K562 (cell line): ENCODE measurements around the gene ANKRD60. TPM values are rescaled to one million over a fixed set of nuclear protein-coding genes. Genes with fewer than 3 reads are reported as not detected.
A peak's percentile ranks its signal among the peaks of the same experiment; 100 is the strongest.

Source experiments
- CTBP1 ChIP-seq: fragments of 450-650 bp; IDR thresholded peaks from 2 replicates; pipeline ENCODE4 v1.6.1; 2016; ENCODE audit warnings: borderline replicate concordance
- HLTF ChIP-seq: fragments of 450-650 bp; IDR thresholded peaks from 2 replicates; pipeline ENCODE4 v1.6.1; 2016
- JUN ChIP-seq, 2 experiments: sonication (generic) in 1 of 2; formaldehyde crosslinking in 1 of 2; IDR thresholded peaks; 2 replicates each; pipeline versions ENCODE4 v1.6.1 to v1.8.0; 2012 to 2022; ENCODE audit warnings: borderline replicate concordance in 2 of 2, mild to moderate bottlenecking in 2 of 2, improper control_type of control experiment in 1 of 2, low read depth in 1 of 2, low read length in 1 of 2, missing genetic modification reagents in 1 of 2
- TEAD1 ChIP-seq, 2 experiments: fragments of 450-650 bp in 1 of 2; sonication (generic) in 1 of 2; formaldehyde crosslinking; IDR thresholded peaks; 2 replicates each; pipeline versions ENCODE4 v1.4.0 to v1.8.0; 2020 to 2022; ENCODE audit warnings: mild to moderate bottlenecking in 2 of 2, missing genetic modification reagents in 1 of 2
- ZNF3 ChIP-seq: fragments of 250-450 bp; sonication (Bioruptor Pico); IDR thresholded peaks from 2 replicates; pipeline ENCODE4 v1.5.0; 2021; ENCODE audit warnings: mild to moderate bottlenecking, moderate library complexity
- polyA plus RNA-seq, 8 experiments: library from polyadenylated mRNA; depleted of rRNA in 4 of 8; stranded (reverse) in 5 of 8; unstranded in 3 of 8; fragments of >200 nt; fragmentation: Nextera tagmentation in 2 of 8; fragmentation: Illumina TruSeq in 1 of 8; extraction: Ambion mirVana in 2 of 8; extraction: Trizol in 1 of 8; gene quantifications; 2 replicates each; pipeline versions ENCODE4 v1.2.1 to v1.2.3, GENCODE V29; 2011 to 2014; ENCODE audit warnings: inconsistent platforms in 1 of 8, missing spikeins in 1 of 8
- total RNA-seq, 7 experiments: library from RNA; depleted of rRNA in 6 of 7; stranded (reverse); fragments of >200 nt in 6 of 7; fragmentation: Illumina TruSeq in 2 of 7; extraction: Trizol in 2 of 7; gene quantifications; 2 replicates each; pipeline versions ENCODE4 v1.2.1 to v1.2.3, GENCODE V29; 2011 to 2021; ENCODE audit warnings: low replicate concordance in 1 of 7
- TF ChIP-seq, protein P1 (sequence below), 3 experiments: fragments of 200-800 bp in 1 of 3; fragments of 250-450 bp in 1 of 3; fragments of 450-650 bp in 1 of 3; sonication (Bioruptor Pico) in 1 of 3; sonication (Bioruptor generic) in 1 of 3; formaldehyde crosslinking in 1 of 3; IDR thresholded peaks; 2 replicates each; pipeline versions ENCODE4 v1.6.1 to v1.8.0; 2016 to 2022; ENCODE audit warnings: mild to moderate bottlenecking in 2 of 3, missing genetic modification characterization in 2 of 3, missing compliant biosample characterization in 1 of 3, moderate library complexity in 1 of 3
- TF ChIP-seq, protein P2 (sequence below): fragments of 250-450 bp; sonication (Bioruptor Pico); IDR thresholded peaks from 2 replicates; pipeline ENCODE4 v1.5.0; 2021; ENCODE audit warnings: mild to moderate bottlenecking, moderate library complexity
- TF ChIP-seq, protein P3 (sequence below), 3 experiments: fragments of 200-800 bp in 1 of 3; sonication (Bioruptor generic) in 1 of 3; sonication (generic) in 1 of 3; formaldehyde crosslinking in 1 of 3; IDR thresholded peaks; 2 replicates each; pipeline versions ENCODE4 v1.6.1 to v1.8.0; 2016 to 2022; ENCODE audit warnings: mild to moderate bottlenecking in 2 of 3, missing compliant biosample characterization in 2 of 3, missing genetic modification characterization in 2 of 3, missing genetic modification reagents in 1 of 3
- TF ChIP-seq, protein P4 (sequence below): fragments of 150-350 bp; IDR thresholded peaks from 2 replicates; pipeline ENCODE4 v1.6.1; 2014; ENCODE audit warnings: low read depth, mild to moderate bottlenecking, low read length, borderline replicate concordance
- TF ChIP-seq, protein P5 (sequence below): IDR thresholded peaks from 2 replicates; pipeline ENCODE4 v1.6.1; 2012; ENCODE audit warnings: low read depth, low read length, improper control_type of control experiment, borderline replicate concordance

The ANKRD60 gene
- total and polyA plus RNA-seq, 9 of the 15 experiments (the other 6 are each of a cell fraction or from before 2014, with no cell fraction given), result not detected

DNA sequence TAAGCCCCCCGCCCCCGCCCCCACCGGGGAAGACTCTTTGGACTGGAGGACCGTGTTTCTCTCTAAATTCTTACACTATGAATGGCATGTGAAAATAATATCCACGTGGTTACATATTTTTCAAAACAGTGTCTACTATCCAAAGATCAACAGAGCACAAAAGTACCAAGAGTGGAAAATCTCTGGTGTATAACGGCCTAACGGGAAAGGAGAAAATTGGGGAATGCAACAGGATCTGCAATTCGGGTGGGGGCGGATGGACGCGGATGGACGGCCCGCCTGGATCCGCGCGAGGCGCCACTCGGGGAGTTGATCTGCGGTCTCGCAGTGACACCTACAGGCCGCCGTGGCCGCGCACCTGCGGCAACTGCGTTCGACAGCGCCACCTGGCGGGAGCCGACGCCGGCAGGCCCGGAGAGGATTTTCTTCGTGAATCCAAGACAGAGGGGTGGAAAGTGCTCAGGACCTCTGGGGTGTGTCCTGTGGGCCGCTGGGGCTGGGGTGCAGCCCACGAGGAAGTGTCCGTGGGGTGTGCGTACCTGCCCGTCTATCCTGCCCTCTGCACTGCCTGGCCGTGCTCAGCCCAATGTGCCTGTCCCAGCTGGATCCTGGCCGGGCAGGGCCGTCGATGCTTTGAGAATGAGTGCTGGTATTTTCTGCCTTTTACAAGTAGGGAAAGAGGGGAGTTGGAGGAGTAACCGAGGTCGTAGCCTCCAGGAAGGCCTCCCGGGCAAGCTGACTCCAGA lies 18.6 kb downstream of the ANKRD60 start (continued):
- TF ChIP-seq, protein P1, sequence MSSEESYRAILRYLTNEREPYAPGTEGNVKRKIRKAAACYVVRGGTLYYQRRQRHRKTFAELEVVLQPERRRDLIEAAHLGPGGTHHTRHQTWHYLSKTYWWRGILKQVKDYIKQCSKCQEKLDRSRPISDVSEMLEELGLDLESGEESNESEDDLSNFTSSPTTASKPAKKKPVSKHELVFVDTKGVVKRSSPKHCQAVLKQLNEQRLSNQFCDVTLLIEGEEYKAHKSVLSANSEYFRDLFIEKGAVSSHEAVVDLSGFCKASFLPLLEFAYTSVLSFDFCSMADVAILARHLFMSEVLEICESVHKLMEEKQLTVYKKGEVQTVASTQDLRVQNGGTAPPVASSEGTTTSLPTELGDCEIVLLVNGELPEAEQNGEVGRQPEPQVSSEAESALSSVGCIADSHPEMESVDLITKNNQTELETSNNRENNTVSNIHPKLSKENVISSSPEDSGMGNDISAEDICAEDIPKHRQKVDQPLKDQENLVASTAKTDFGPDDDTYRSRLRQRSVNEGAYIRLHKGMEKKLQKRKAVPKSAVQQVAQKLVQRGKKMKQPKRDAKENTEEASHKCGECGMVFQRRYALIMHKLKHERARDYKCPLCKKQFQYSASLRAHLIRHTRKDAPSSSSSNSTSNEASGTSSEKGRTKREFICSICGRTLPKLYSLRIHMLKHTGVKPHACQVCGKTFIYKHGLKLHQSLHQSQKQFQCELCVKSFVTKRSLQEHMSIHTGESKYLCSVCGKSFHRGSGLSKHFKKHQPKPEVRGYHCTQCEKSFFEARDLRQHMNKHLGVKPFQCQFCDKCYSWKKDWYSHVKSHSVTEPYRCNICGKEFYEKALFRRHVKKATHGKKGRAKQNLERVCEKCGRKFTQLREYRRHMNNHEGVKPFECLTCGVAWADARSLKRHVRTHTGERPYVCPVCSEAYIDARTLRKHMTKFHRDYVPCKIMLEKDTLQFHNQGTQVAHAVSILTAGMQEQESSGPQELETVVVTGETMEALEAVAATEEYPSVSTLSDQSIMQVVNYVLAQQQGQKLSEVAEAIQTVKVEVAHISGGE (CRISPR knock-in tag; IDR thresholded peaks at IDR 0.05), result no peak
- TF ChIP-seq, protein P2, sequence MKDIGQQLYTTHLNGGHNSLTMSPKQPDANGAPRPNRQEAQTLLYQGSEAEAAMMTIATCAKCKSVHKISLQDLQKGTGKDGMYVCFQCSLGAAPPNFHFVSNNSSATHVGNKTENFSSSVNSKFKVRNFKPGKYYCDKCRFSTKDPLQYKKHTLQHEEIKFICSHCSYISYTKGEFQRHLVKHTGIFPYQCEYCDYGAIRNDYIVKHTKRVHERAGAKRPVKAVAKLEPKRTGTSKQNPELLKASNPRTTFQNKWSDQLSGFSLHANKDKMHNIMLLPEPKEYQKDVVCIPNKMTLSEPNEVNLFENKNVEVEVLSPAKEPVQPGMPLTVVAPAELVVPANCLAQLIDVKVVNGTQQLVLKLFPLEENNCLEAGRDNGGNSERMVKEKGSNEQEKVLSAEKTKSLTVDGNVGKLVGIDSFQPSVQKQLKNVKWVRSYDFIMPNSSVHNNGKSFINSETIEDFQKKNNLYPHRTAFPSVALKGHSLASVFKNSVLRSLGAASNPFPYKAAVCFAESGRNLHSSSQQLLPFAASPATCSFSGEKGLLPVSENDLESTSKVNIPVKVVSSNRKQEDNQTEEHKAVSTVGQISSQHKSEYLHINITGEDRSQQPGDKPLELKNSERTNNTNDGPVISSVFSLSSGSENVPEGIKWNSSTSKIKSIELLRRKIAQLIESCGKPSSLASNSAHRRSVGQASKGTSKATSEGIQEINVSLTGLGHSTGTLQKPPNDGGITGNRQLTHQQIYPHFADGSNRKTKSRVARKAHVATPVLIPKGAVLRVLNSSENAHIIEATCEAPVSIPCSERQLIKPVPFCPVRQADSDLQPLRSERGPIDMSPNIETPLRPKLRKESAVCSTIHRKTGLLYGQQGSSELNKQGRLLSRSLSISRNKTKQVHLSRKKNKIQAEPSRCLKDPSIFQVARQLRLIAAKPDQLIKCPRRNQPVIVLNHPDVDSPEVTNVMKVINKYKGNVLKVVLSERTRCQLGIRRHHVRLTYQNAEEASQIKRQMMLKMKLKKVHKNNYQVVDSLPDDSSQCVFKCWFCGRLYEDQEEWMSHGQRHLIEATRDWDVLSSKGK (CRISPR knock-in tag), result no peak
- TF ChIP-seq, protein P3, sequence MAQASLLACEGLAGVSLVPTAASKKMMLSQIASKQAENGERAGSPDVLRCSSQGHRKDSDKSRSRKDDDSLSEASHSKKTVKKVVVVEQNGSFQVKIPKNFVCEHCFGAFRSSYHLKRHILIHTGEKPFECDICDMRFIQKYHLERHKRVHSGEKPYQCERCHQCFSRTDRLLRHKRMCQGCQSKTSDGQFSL (CRISPR knock-in tag; IDR thresholded peaks at IDR 0.05), result 0 out of 2 replicates have a peak, but pooled peaks have one; percentile 24
- TF ChIP-seq, protein P3 (tag; IDR thresholded peaks at IDR 0.05), result no peak
- TF ChIP-seq JUN (IDR thresholded peaks at IDR 0.05; ENCODE audit: borderline replicate concordance, low read depth, low read length) (no peak), JUN (CRISPR knock-in tag; IDR thresholded peaks at IDR 0.05; ENCODE audit: borderline replicate concordance) (no peak), TEAD1 (CRISPR knock-in tag; IDR thresholded peaks at IDR 0.05) (peak in 1 of 2 experiments; percentile 39; a peak in 1 of 4 replicates), HLTF (no peak), CTBP1 (peak; percentile 50; the same call in 1 of the 2 replicates), ZNF3 (CRISPR knock-in tag) (no peak)
- TF ChIP-seq, protein P4, sequence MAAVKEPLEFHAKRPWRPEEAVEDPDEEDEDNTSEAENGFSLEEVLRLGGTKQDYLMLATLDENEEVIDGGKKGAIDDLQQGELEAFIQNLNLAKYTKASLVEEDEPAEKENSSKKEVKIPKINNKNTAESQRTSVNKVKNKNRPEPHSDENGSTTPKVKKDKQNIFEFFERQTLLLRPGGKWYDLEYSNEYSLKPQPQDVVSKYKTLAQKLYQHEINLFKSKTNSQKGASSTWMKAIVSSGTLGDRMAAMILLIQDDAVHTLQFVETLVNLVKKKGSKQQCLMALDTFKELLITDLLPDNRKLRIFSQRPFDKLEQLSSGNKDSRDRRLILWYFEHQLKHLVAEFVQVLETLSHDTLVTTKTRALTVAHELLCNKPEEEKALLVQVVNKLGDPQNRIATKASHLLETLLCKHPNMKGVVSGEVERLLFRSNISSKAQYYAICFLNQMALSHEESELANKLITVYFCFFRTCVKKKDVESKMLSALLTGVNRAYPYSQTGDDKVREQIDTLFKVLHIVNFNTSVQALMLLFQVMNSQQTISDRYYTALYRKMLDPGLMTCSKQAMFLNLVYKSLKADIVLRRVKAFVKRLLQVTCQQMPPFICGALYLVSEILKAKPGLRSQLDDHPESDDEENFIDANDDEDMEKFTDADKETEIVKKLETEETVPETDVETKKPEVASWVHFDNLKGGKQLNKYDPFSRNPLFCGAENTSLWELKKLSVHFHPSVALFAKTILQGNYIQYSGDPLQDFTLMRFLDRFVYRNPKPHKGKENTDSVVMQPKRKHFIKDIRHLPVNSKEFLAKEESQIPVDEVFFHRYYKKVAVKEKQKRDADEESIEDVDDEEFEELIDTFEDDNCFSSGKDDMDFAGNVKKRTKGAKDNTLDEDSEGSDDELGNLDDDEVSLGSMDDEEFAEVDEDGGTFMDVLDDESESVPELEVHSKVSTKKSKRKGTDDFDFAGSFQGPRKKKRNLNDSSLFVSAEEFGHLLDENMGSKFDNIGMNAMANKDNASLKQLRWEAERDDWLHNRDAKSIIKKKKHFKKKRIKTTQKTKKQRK, result no peak
- TF ChIP-seq, protein P5, sequence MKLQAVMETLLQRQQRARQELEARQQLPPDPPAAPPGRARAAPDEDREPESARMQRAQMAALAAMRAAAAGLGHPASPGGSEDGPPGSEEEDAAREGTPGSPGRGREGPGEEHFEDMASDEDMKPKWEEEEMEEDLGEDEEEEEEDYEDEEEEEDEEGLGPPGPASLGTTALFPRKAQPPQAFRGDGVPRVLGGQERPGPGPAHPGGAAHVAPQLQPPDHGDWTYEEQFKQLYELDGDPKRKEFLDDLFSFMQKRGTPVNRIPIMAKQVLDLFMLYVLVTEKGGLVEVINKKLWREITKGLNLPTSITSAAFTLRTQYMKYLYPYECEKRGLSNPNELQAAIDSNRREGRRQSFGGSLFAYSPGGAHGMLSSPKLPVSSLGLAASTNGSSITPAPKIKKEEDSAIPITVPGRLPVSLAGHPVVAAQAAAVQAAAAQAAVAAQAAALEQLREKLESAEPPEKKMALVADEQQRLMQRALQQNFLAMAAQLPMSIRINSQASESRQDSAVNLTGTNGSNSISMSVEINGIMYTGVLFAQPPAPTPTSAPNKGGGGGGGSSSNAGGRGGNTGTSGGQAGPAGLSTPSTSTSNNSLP, result no peak
